ENCODE measurements around the gene FGFR3. TPM values are rescaled to one million over a fixed set of nuclear protein-coding genes. Genes with fewer than 3 reads are reported as not detected.

FGFR3 gene
- total and polyA plus RNA-seq, 9 of the 15 experiments (the other 6 are each of a cell fraction or from before 2014, with no cell fraction given) = 1.2 to 60.4 (median 12.7) TPM

GRCh38 chr4:1763070-1763549 lies 30.0 kb upstream of the FGFR3 start (continued):
- TF ChIP-seq MGA (IDR thresholded peaks at IDR 0.05) (no peak), JUNB (CRISPR knock-in tag; conservative IDR thresholded peaks at IDR 0.05) (no peak), ETV6 (IDR thresholded peaks at IDR 0.05; ENCODE audit: borderline replicate concordance in 1 of 2, low read depth in 2 of 2, low read length in 1 of 2) (no peak), ETV6 (CRISPR knock-in tag; IDR thresholded peaks at IDR 0.05; ENCODE audit: borderline replicate concordance) (no peak), SPI1 (IDR thresholded peaks at IDR 0.05; ENCODE audit: borderline replicate concordance, low read depth, low read length) (no peak), GABPB1 (CRISPR knock-in tag; IDR thresholded peaks at IDR 0.05) (0 out of 2 replicates have a peak, but pooled peaks have one; percentile 39), FOXJ2 (tag; IDR thresholded peaks at IDR 0.05) (no peak), SUPT5H (IDR thresholded peaks at IDR 0.05) (no peak), KLF13 (tag; IDR thresholded peaks at IDR 0.05; ENCODE audit: borderline replicate concordance, low read depth) (no peak), ZBTB49 (CRISPR knock-in tag; IDR thresholded peaks at IDR 0.05; ENCODE audit: borderline replicate concordance) (no peak), TFAP4 (CRISPR knock-in tag; IDR thresholded peaks at IDR 0.05; ENCODE audit: borderline replicate concordance) (0 out of 2 replicates have a peak, but pooled peaks have one; percentile 2), SIN3A (IDR thresholded peaks at IDR 0.05; ENCODE audit: borderline replicate concordance in 2 of 2, control insufficient read depth in 1 of 2, low read depth in 2 of 2, low read length in 2 of 2) (no peak), U2AF1 (optimal IDR thresholded peaks at IDR 0.05; ENCODE audit: low read depth, low read length) (no peak)
